GM18867 (cell line): ENCODE measurements around the gene KLF4.
"Not testable (repeated sequence)": the region's sequence is repeated elsewhere in the genome, so short reads cannot be mapped to it uniquely, and the experiment has no call there.

Experiments
- ATAC-seq: cut with Tn5 transposase; IDR thresholded peaks from one replicate; pipeline ENCODE4 v1.9.1; 2021; ENCODE audit warnings: mild to moderate bottlenecking, moderate library complexity; ENCODE audit not compliant: unreplicated experiment

KLF4 gene

GRCh38 chr9:107489687-107490605, at the start of gene KLF4:
KLF4 (minus strand) TSS chr9:107489769; CDS start chr9:107489172, 597 bp downstream.
- peak; percentile 72 for ATAC-seq

- ATAC-seq, result no peak
Measured at GRCh38 chr9:107536462-107536861, 46.9 kb upstream of the KLF4 start.

- no peak for ATAC-seq
Measured at GRCh38 chr9:107534510-107535078, 45.0 kb upstream of the KLF4 start.

GRCh38 chr9:107530679-107531078, 41.1 kb upstream of the KLF4 start:
- ATAC-seq, result no peak

GRCh38 chr9:107528686-107529085, 39.1 kb upstream of the KLF4 start:
- no peak for ATAC-seq

- no peak for ATAC-seq
Measured at GRCh38 chr9:107523539-107523938, 34.0 kb upstream of the KLF4 start.

GRCh38 chr9:107520186-107520585, 30.6 kb upstream of the KLF4 start:
- ATAC-seq, result no peak

- no peak for ATAC-seq
Measured at GRCh38 chr9:107518037-107518807, 28.7 kb upstream of the KLF4 start.

- ATAC-seq, result no peak
Measured at GRCh38 chr9:107513464-107514100, 24.0 kb upstream of the KLF4 start.

GRCh38 chr9:107504585-107505455, 15.3 kb upstream of the KLF4 start:
- no peak for ATAC-seq

- ATAC-seq, result no peak
Measured at GRCh38 chr9:107502464-107502863, 12.9 kb upstream of the KLF4 start.

GRCh38 chr9:107500421-107501200, 11.0 kb upstream of the KLF4 start:
- not testable (repeated sequence) for ATAC-seq

GRCh38 chr9:107496976-107497375, 7.4 kb upstream of the KLF4 start:
- no peak for ATAC-seq

GRCh38 chr9:107492381-107492970, 2.9 kb upstream of the KLF4 start:
- no peak for ATAC-seq

GRCh38 chr9:107491081-107492053, 1.8 kb upstream of the KLF4 start:
- ATAC-seq, result no peak

- ATAC-seq, result not testable (repeated sequence)
Measured at GRCh38 chr9:107490606-107490970, 1.0 kb upstream of the KLF4 start.

GRCh38 chr9:107489144-107489673, 360 bp downstream of the KLF4 start:
- peak; percentile 40 for ATAC-seq
